Activated CD4-positive, CD25-positive, alpha-beta regulatory T cell (primary cell): ENCODE results near the gene RPAP2.

ENCODE experiments used
- DNase-seq, 4 experiments: peaks; one replicate each; lab custom pipeline; 2025; lab: John Stamatoyannopoulos, UW

RPAP2 gene

GRCh38 chr1:92447033-92447681 is 148.3 kb downstream of the RPAP2 start:
- DNase-seq = no peak

- no peak for DNase-seq
Measured at GRCh38 chr1:92447976-92448375, 149.1 kb downstream of the RPAP2 start.
